ENCODE data around the gene TSPOAP1.
"Not testable (repeated sequence)": the region's sequence is repeated elsewhere in the genome, so short reads cannot be mapped to it uniquely, and the experiment has no call there.

The TSPOAP1 gene

DNA sequence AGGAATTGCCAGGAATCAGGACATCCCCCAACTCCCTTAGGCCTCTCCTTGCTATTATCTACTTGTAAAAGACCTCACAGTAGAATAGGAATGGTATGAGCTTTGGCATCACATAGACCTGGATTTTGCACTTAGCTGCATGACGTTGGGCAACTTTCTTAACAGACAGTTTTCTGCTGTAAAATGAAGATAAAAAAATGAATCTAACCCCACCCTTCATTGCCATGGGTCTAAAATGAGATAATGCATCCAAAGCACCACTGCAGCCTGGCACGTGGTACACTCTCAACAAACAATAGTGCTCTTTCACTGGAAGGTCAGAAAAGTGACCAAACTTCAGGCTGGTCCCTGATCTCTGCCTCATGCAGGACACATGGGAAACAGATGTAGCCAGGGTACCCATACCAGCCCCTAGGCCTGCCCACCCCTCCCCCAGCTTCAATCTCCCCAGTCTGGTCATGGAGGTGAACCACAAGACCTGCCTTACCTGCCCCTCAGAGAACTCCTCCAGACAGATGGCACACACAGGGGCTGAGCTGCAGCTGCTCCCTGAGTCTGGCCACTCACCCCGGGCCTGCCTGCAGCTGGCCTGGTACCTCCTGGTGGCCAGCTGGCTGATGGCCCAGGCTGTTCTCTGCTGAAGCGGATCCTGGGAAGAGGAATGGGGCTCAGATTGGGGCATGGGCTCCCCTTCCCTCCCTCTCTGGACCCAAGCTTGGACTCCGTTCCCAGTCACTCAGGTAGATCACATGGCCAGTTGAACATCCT is 31.9 kb upstream of the TSPOAP1 start:
- DNase-seq: no peak

DNA sequence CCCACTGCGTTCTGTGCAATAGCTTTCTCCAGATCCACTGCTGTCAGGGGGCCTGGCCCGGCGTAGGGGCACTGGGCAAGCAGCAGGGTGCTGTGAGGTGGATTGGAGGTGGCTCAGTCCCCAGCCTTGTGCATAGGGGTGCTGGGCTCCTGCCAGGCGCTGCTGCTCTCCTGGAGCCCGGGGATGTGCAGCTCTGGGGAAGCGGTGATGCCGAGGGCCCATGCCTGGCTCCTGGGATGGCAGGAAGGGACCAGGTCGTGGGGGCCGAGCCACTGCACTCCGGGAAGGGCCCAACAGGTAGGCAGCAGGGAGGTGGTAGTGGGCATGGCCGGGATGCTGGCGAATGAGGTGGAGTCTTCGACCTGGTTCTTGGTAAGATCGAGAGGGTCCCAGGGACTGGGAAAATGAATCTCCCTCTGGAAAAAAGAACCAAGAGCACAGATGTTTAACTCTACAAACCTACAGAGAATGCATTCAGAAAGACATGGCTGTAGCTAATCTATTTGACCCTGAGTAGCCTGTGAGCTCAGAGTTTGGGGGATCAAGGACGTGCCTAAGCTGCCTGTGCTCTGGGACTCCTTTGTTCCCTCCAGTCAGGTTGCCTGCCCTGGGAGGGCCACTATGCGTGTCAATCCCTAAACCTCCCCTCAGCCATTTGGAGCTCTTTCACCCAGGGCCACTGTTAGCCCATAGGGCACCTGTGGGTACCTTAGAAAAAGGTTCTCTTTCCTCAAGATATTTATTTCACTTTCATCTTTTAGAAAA is 30.0 kb upstream of the TSPOAP1 start:
- DNase-seq: no peak

- no peak for DNase-seq
Observed at GRCh38 chr17:58357312-58358297, 29.0 kb upstream of the TSPOAP1 start.

GRCh38 chr17:58356231-58356630 is 27.6 kb upstream of the TSPOAP1 start:
- DNase-seq: no peak

- no peak for DNase-seq
Observed at GRCh38 chr17:58354541-58355216, 26.1 kb upstream of the TSPOAP1 start.

- DNase-seq: no peak
Observed at GRCh38 chr17:58353389-58353825, 24.8 kb upstream of the TSPOAP1 start.

DNA sequence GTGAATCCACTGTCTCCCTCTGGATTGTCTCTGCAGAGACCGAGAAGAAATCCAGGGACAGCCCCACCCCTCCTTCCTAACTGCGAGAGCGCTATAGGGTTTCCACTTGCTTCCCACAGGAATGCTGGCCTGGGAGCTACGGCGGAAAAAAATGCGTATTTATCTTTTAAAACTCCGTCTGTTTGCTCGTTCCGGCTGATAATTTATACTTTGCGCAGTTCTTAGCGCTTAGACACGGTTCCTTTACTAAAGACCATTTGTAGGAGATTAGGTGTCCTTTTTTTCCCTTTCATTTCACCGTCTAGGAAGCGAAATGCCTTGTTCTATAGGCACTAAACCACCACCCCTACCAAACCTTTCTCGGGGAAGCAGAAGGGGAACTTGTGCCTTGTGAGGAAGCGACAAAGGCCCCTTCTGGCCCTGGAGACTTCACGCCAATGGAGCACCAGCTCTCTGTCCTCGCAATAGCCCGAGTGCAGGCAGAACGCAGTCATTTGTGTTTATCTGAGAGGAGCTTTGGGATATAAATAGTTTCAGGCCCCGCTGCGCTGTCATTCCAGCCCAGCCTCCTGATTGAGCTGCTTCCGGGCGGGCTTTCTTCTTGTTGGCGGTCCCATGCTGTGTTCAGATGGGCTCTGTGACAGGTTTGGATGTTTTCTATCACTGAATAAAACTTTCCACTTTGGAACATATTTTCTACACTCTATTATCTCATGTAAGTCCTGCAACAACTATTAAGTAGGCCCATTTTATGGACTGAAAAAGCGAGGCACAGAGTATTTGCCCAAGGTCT is 24.2 kb upstream of the TSPOAP1 start:
- DNase-seq: peak; percentile 49

- DNase-seq: peak; percentile 89
Observed at GRCh38 chr17:58351831-58352595, 23.4 kb upstream of the TSPOAP1 start, which contains the start of gene SUPT4H1. Gene SUPT4H1, minus strand, starts transcription at chr17:58352201. Its CDS starts 66 bp downstream, at chr17:58352135.

- no peak for DNase-seq
Observed at GRCh38 chr17:58351182-58351581, 22.6 kb upstream of the TSPOAP1 start.

- no peak for DNase-seq
Observed at GRCh38 chr17:58348038-58348437, 19.4 kb upstream of the TSPOAP1 start.

DNA sequence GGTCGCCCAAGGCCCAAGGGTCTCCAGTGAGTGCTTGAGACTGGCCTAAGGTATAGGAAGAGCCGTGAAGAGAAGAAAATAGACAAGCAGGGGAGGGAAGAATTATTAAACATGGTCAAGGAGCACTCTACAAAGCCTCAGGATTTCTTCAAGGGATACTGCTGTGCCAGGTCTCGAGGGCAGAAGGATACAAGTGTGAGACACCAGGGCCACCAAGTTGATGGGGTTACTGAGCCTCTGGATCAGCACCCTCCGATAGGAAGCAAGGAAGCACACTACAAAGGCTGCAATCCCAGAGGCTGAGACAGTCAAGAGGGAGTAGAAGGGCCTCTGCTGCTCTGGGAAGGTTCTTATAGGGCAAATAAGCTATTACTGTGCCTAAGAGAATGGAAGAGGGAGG is 16.9 kb upstream of the TSPOAP1 start:
- no peak for DNase-seq

DNA sequence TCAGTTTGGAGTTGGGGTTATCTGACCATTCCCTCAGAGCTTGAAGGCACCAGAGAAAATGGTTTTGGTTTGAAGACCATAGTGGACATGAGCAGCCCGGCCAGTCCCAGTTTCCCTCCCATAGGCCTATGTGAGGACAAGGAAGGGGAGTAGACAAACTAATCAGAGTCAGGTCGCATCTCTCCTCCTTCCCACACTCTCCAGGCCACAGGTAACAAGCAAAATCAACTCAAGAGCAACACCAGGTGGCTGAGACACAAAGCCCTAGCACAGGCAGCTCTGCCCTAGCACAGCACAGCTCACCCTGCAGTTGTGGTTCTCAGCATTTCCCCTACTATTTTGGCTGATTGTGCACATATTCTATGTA is 16.2 kb upstream of the TSPOAP1 start:
- DNase-seq: no peak

- peak; percentile 64 for DNase-seq
Observed at GRCh38 chr17:58344047-58344790, 15.6 kb upstream of the TSPOAP1 start.

DNA sequence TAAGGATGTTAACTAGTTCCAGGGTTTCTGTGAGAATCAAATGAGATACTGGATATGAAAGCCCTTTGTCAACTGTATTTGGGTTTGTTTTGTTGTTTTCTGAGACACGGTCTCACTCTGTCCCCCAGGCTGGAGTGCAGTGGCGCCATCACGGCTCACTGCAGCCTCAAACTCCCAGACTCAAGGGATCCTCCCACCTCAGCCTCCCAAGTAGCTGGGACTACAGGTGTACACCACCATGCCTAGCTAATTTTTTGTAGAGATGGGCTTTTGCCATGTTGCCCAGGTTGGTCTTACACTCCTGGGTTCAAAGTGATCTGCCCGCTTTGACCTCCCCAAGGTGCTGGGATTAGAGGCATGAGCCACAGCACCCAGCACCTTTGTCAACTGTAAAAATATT is 14.5 kb upstream of the TSPOAP1 start:
- DNase-seq: no peak

GRCh38 chr17:58341861-58342475 is 13.4 kb upstream of the TSPOAP1 start:
- DNase-seq: no peak

GRCh38 chr17:58341136-58341860 is 12.7 kb upstream of the TSPOAP1 start:
- DNase-seq: not testable (repeated sequence)

DNA sequence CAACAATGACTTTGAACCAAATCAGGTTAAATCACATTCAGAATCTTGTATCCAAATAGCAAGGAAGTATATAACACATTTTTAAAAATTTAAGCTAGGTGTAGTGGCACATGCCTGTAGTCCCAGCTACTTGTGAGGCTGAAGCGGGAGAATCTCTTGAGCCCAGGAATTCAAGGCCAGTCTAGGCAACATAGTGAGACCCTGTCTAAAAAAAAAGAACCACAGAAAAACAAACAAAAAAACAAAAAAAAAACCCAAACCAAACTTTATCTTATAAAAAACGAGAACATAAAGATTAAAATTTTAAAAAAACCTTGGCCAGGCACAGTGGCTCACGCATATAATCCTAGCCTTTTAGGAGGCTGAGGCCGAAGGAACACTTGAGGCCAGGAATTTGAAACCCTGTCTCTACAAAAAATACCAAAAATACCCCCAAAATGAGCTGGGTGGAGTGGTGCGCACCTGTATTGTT is 11.8 kb upstream of the TSPOAP1 start:
- DNase-seq: no peak

GRCh38 chr17:58339755-58340404 is 11.3 kb upstream of the TSPOAP1 start:
- DNase-seq: no peak
